GM19099 (cell line): Measurements from ENCODE around the gene TRIP11.

ENCODE experiments used
- POLR2A ChIP-seq: IDR thresholded peaks from 3 replicates; pipeline ENCODE4 v1.6.1; 2011; ENCODE audit warnings: low read depth; ENCODE audit not compliant: insufficient read length; ENCODE audit errors: extremely low read depth

TRIP11 gene

GRCh38 chr14:91942946-91943345, 96.9 kb downstream of the TRIP11 start:
- no peak for TF ChIP-seq POLR2A

GRCh38 chr14:91942128-91942527, 97.7 kb downstream of the TRIP11 start:
- no peak for TF ChIP-seq POLR2A

DNA sequence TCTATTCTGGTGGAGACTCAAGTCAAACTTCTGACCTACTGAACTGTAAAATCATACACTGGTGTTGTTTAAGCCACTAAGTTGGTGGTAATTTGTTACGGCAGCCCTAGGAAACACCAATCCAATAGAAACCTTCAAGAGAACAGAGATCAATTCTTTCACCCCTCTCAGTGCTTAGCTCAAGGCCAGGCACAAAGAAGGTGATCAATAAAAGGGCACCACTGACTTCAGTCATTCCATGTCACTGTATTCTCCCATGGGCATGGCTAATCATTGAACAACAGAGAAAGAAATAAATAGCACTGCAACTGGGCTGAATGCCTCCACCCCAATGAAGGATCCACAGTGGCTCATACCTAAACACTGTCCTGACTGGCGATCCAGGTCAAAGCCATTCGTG, 99.7 kb downstream of the TRIP11 start:
- TF ChIP-seq POLR2A = no peak

DNA sequence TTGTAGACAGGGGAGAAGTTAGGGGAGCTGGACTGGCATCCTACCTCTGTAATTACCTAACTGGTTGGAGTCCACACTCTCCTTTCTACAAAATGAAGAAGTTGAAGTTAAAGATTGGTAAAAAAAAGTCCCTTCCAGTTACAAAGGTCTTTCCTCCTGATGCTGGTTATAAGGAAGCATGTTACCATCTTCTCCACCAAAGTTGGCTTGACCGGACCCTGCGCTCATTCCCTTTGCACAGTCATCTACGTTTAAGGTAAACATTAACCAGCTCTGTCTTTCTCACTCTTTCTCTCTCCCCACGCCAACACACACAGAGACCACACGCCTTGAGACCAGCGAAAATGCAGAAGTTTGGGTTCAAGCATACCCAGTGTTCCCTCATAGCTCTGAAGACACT, 104.3 kb downstream of the TRIP11 start:
- TF ChIP-seq POLR2A = no peak

DNA sequence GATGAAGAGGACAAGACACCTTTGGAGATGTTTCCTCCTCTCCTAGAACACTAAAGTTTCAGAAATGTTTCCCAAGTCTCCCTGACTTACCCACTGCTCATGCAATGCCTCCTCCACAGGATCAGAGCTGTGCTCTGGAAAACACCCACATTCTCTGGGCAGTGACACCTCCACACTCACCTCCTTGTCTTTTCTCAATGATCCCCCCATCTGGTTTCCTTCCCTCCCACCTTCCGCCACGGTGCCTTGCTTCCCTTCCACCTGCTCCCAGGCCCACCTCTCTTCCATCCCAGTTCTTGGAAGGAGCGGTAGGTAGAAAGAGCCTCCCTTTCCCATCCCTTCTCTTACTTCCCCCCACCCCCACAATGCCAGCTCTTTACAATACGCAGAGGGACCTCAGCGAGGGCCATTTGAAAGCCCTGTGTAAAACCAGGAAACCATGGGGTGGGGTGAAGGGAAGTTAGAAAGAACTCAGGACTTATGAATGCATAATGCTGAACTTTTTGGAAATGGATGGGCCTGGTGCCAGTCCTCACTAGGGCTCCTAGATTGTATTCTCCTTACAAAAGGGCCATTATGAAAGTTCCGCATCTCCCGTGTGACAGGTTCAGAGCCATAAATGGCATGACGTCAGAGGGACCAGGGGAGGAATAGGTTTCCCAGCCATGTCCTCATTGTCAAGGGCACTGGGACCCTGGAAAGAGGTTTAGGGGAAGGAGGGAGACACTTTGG, 105.1 kb downstream of the TRIP11 start:
- TF ChIP-seq POLR2A = no peak

GRCh38 chr14:91931478-91932088, 108.3 kb downstream of the TRIP11 start:
- TF ChIP-seq POLR2A = no peak

GRCh38 chr14:91929700-91930099, 110.2 kb downstream of the TRIP11 start:
- TF ChIP-seq POLR2A = no peak

- no peak for TF ChIP-seq POLR2A
These were observed 112.1 kb downstream of the TRIP11 start for GRCh38 chr14:91927800-91928199.

DNA sequence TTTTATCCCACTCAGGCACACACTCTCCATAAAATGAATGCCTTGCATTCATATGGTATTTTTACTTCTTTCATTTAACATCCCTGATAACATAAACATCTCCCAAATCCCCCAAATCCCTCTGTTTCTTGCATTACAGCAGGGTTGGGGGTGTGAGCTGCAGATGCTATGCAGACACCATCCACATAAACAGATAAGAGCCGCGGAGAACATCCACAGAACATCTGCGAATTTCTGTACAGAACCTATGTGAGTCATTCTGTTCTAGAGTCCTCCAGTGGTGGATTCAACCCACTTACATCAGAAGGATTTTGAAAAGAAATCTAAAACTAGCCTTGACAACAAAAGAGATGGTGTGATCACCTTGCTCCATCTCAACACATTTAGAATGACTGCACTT, 112.7 kb downstream of the TRIP11 start:
- TF ChIP-seq POLR2A = no peak

DNA sequence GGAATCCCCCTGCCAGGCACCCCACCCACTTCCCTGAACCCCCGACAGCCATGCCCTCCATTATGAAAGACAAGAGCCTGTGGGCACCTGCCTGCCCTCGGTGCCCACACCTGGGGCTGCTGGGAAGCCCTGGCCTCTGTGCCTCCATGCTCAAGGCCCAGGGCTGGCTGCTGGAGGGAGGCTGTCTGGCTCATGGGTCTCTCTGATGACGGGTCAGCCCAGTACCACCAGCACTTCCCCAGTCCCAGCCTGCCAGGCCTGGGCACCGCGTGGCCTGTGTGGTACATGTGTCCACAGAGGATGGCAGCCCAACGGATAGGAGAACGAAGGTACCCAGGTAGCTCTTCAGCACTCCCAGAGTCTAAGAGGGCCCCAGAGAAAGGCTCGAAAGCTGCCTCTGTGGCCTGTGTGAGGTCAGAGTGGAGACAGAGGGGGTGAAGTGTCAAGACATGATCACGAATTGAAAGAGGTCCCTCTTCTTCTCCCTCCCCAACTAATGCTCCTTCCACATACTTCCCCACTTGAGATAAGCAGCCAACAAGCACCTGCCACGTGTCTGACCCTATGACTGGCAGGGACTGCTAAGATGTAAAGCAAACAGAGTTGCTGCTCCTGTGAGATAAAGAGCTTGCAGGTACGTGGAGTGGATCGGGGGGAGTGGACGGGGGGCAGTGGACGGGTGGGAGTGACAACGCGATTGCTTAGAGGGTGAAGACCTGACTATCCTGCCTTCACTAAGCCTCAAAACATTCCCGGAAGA, 113.5 kb downstream of the TRIP11 start:
- no peak for TF ChIP-seq POLR2A

GRCh38 chr14:91925727-91926121, 114.1 kb downstream of the TRIP11 start:
- TF ChIP-seq POLR2A = no peak

DNA sequence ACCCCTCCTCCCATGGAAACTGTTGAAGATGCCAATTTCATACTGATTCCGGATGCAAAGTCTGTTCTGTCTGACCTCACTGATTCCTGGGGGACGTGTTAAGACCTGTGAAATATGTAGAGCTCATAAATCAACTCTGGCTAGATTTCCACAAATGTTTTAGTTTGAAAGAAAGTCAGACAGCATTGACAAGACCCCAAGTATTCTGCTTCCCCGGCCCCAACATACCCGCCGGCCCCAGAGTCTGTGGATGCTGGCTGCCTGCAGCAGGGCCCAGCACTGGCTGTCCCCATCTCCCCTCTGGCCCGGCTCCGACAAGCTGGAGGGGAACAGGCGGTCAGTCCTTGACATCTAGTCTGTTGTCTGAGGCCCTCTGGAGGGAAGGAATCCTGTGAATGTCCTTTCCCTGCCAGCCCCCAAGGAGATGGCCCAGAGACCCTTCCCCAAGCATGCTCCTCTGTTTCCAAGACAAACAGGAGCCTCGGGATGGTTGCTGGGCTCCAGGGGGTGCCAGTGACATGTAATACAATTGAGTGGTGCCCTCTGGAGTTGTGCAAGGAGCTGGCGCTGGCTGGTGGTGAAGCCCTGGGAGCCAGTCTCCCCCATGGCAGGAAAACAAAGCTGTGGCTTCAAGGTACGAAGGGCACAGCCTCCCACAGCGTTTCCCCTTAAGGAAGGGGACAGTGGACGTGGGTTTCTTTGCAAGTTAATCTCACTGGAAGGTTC, 114.7 kb downstream of the TRIP11 start:
- TF ChIP-seq POLR2A = no peak

- no peak for TF ChIP-seq POLR2A
These were observed 119.3 kb downstream of the TRIP11 start for GRCh38 chr14:91920526-91920925.

GRCh38 chr14:91919814-91920213, 120.0 kb downstream of the TRIP11 start:
- no peak for TF ChIP-seq POLR2A

DNA sequence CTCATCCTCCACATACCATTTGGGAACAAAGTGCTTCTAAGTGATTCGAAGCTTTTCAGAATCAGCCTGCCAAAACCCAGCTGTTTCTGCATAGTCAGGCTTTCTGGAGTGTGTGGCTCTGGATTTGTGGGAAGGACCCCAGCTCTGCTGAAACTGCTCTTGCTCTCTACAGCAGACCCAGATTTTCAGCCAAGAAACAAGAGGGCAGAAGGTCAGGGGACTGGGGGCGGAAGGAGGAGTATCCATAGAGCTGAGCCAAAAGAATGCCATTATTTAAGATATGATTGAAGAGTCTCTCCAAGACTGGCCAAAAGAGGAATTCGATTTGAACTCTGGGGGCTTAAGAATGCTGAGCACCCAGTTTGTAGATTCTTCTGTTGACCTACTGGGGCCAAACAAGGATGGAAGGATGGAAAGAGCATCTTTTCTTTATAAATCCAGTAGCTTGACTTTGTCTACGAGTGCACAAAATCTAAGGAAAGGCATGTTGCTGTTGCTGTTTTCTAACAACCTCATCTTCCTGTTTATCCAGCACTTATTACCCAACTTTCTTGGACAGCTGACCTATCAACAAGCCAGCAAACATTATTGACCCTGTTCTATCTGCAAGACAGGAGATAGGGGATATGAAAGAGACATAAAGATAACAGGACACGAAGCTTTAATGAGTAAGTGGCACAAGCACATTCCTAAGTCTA, 121.5 kb downstream of the TRIP11 start:
- TF ChIP-seq POLR2A = no peak
